Upper lobe of right lung (tissue), 1 donor: Measurements from ENCODE around the gene MORN5. TPM values are rescaled to one million over a fixed set of nuclear protein-coding genes. Genes with fewer than 3 reads are reported as not detected.
A peak's percentile ranks its signal among the peaks of the same experiment; 100 is the strongest.

ENCODE experiments used
- ATAC-seq: fragments of 200-7000 bp; cut with Tn5 transposase; one replicate; pipeline ENCODE4 v1.9.1; 2020; ENCODE audit warnings: mild to moderate bottlenecking, moderate library complexity
- DNase-seq: peaks from one replicate; pipeline ENCODE4 v3.0.0-alpha.2; 2020
- H3K27ac ChIP-seq: fragments of 200-600 bp; one replicate; pipeline ENCODE4 v1.8.0; 2022
- H3K27me3 ChIP-seq: fragments of 200-600 bp; one replicate; pipeline ENCODE4 v1.8.0; 2022; ENCODE audit warnings: mild to moderate bottlenecking
- H3K36me3 ChIP-seq: fragments of 200-600 bp; one replicate; pipeline ENCODE4 v1.8.0; 2022
- H3K4me1 ChIP-seq: fragments of 200-600 bp; one replicate; pipeline ENCODE4 v1.8.0; 2022
- H3K4me3 ChIP-seq: fragments of 200-600 bp; one replicate; pipeline ENCODE4 v1.8.0; 2022; ENCODE audit warnings: mild to moderate bottlenecking
- H3K9me3 ChIP-seq: fragments of 200-600 bp; one replicate; pipeline ENCODE4 v1.8.0; 2022
- intact Hi-C: fragments of 100-400 bp; cut with DNase I; formaldehyde crosslinking; loops from one replicate; pipeline ENCODE4 v1.11.0; 2022
- total RNA-seq: library from RNA; stranded (reverse); fragmentation: NEBNext Ultra II Directional; extraction: Animal tissue kit (Norgen Biotek cat#: 25700); gene quantifications from one replicate; pipeline ENCODE4 v1.2.1, GENCODE V29; 2021
- TF ChIP-seq, protein P1 (sequence below): fragments of 200-600 bp; IDR thresholded peaks from one replicate; pipeline ENCODE4 v1.8.0; 2022; ENCODE audit warnings: antibody characterized with exemption
- donor health status: DM: no; HTN: yes; CAD: no; lungs with severe emphysema.

The MORN5 gene
- total RNA-seq, 1 donor from 2014 or later, result not detected

DNA sequence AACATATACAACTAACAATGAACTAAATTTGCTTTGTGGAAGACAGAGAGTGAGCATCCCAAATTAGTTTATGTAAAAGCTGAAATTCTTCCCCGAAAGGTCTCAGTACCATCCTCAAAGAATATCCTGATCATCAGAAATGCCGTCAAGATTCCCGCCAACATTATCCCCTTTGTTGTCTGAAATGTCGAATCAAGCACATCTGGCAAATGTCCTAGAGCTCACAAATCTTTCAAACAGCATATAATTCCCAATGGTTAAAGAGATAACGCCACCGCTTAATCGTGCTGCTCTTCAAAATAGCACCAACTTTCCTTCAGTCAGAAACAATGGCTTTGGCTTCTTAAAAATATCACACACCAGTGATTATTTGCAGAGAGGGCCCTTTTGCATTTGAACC lies 23.8 kb downstream of the MORN5 start:
- H3K4me1 ChIP-seq, result no peaks in the 10 kb centered on the region
- no peaks in the 10 kb centered on the region for H3K27me3 ChIP-seq
- no peak overlapping the region for H3K4me3 ChIP-seq
- ATAC-seq (no peak), DNase-seq (no peak)
- TF ChIP-seq, protein P1, sequence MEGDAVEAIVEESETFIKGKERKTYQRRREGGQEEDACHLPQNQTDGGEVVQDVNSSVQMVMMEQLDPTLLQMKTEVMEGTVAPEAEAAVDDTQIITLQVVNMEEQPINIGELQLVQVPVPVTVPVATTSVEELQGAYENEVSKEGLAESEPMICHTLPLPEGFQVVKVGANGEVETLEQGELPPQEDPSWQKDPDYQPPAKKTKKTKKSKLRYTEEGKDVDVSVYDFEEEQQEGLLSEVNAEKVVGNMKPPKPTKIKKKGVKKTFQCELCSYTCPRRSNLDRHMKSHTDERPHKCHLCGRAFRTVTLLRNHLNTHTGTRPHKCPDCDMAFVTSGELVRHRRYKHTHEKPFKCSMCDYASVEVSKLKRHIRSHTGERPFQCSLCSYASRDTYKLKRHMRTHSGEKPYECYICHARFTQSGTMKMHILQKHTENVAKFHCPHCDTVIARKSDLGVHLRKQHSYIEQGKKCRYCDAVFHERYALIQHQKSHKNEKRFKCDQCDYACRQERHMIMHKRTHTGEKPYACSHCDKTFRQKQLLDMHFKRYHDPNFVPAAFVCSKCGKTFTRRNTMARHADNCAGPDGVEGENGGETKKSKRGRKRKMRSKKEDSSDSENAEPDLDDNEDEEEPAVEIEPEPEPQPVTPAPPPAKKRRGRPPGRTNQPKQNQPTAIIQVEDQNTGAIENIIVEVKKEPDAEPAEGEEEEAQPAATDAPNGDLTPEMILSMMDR, result no peak
- H3K36me3 ChIP-seq, result no peaks in the 10 kb centered on the region
- H3K9me3 ChIP-seq, result no peaks in the 10 kb centered on the region
- intact Hi-C loops, result no loop called here
- H3K27ac ChIP-seq, result no peak overlapping the region

DNA sequence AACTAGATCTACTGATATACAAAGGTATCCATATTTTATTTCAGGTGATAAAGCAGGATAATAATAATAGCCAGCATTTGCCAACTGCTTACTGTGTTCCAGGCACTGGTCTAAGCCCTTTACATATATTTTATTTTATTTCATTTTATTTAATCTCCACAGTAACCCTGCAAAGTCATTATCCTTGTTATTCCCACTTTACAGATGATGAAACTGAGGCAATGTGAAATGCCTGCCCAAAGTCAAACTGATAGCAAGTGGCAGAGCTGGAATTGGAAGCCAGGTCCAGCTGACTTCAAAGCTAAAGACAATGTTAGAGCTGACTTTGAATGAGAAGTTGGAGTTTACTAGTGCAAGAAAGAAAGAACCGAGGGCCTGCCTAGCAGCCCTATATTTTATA lies 24.8 kb downstream of the MORN5 start:
- DNase-seq, result no peak
- Histone ChIP-seq H3K27me3 (no peaks in the 10 kb centered on the region), H3K4me3 (no peak overlapping the region), H3K36me3 (no peaks in the 10 kb centered on the region), H3K27ac (no peak overlapping the region), H3K9me3 (no peaks in the 10 kb centered on the region), H3K4me1 (no peaks in the 10 kb centered on the region)
- no peak for ATAC-seq
- TF ChIP-seq, protein P1, result no peak
- intact Hi-C loops, result no loop called here

DNA sequence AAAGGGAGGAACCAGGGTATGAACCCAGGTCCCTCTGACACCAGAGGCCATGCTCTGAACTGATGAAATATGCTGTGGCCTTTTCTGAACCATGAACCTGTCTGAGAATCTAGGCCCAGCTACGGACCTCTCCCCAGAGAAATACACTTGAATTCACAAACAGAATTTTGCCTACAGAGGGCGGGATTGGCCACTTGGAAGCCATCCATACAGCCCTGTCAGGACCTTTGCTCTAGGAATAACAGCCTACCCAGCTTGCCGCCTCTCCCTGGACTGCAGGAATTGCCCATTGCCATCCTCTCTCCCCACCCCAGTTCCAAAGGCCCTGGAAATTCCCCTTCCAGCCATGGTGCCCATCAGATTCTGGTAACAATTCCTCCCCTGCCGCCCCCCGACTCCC lies 26.6 kb downstream of the MORN5 start:
- DNase-seq (peak; percentile 44), ATAC-seq (no peak)
- intact Hi-C loops, result no loop called here
- TF ChIP-seq, protein P1, result no peak
- no peaks in the 10 kb centered on the region for H3K9me3 ChIP-seq
- H3K27ac ChIP-seq, result no peak overlapping the region
- no peak overlapping the region for H3K4me3 ChIP-seq
- no peaks in the 10 kb centered on the region for H3K27me3 ChIP-seq
- no peaks in the 10 kb centered on the region for H3K4me1 ChIP-seq
- H3K36me3 ChIP-seq, result no peaks in the 10 kb centered on the region

DNA sequence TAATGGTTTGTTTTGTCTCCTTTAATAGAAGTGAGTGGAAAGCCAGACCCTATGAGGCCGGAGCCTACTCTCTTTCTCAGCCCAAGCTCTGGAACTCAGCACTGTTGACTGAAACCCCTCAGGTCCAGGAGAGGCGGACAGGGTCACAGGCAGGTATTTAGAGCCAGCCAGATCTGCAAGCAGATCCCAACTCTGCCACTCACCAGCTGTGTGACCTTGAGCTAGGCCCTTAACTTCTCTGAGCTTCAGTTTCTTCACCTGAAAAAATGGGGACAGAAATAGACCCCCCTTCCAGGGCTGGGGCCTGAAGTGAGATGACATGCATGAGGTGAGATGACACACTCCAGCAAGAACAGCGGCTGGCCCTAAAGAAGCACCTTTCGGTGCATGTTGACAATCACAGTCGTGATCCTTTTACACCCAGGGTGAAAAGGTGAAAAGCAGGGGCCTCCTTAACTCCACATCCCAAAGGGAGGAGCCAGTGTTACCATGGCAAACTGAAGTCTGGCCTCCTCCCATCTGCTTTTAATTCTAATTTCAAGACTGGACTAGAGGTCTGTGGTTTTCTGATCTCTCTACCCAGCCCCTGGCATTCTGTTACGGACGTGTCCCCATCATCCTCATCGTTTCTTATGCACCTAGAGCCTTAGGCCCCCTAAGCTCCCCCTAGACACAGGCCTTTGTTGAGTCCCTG lies 27.2 kb downstream of the MORN5 start:
- DNase-seq (no peak), ATAC-seq (no peak)
- Histone ChIP-seq H3K27me3 (no peaks in the 10 kb centered on the region), H3K4me1 (no peaks in the 10 kb centered on the region), H3K9me3 (no peaks in the 10 kb centered on the region), H3K36me3 (no peaks in the 10 kb centered on the region), H3K4me3 (no peak overlapping the region), H3K27ac (no peak overlapping the region)
- intact Hi-C loops, result no loop called here
- TF ChIP-seq, protein P1, result no peak

DNA sequence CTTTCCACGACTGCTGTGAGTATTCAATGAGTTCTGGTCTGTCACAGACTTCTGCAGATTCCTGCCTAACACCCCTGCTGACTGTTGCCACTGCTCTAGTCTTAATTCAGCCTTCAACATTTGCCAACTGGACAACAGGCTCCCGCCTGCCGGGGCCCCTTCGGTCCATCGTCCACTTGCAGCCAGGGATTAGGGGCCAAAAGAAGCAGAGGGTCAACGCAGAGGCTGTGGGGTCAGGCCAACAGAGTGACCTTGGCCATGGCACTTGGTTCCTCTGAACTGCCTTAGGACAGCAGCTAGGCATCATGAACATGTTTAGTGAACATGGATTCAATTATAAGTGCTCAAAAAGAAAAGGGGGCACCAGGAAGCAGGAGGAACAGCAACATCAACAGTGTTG lies 28.7 kb downstream of the MORN5 start:
- TF ChIP-seq, protein P1, result no peak
- Histone ChIP-seq H3K27ac (no peak overlapping the region), H3K4me3 (no peak overlapping the region), H3K9me3 (no peaks in the 10 kb centered on the region), H3K36me3 (no peaks in the 10 kb centered on the region), H3K27me3 (no peaks in the 10 kb centered on the region), H3K4me1 (no peaks in the 10 kb centered on the region)
- ATAC-seq, result no peak
- intact Hi-C loops, result no loop called here
- no peak for DNase-seq
